GM04504 (cell line): ENCODE data around the gene NUTM2G.
"Not testable (repeated sequence)": the region's sequence is repeated elsewhere in the genome, so short reads cannot be mapped to it uniquely, and the experiment has no call there.

ENCODE experiments used
- DNase-seq: peaks from one replicate; pipeline ENCODE4 v3.0.0-alpha.2; 2012; ENCODE audit warnings: low read depth

The NUTM2G gene

GRCh38 chr9:96928543-96928942, at the start of gene NUTM2G:
Gene NUTM2G, plus strand, starts transcription at chr9:96928843. Its CDS starts 182 bp downstream, at chr9:96929025.
- not testable (repeated sequence) for DNase-seq

GRCh38 chr9:96883922-96884321, 44.7 kb upstream of the NUTM2G start:
- DNase-seq = no peak

- DNase-seq = peak; percentile 16
These were observed 44.2 kb upstream of the NUTM2G start for GRCh38 chr9:96884443-96884842.

- DNase-seq = no peak
These were observed 43.2 kb upstream of the NUTM2G start for GRCh38 chr9:96885424-96885823.

- DNase-seq = no peak
These were observed 40.1 kb upstream of the NUTM2G start for GRCh38 chr9:96888591-96888990.

GRCh38 chr9:96892131-96892530, 36.5 kb upstream of the NUTM2G start:
- no peak for DNase-seq

- DNase-seq = not testable (repeated sequence)
These were observed 28.6 kb upstream of the NUTM2G start for GRCh38 chr9:96900010-96900409.

GRCh38 chr9:96904947-96905722, 23.5 kb upstream of the NUTM2G start:
- not testable (repeated sequence) for DNase-seq

GRCh38 chr9:96908479-96908878, 20.2 kb upstream of the NUTM2G start:
- DNase-seq = not testable (repeated sequence)

GRCh38 chr9:96915539-96915938, 13.1 kb upstream of the NUTM2G start:
- DNase-seq = not testable (repeated sequence)

GRCh38 chr9:96916531-96916930, 12.1 kb upstream of the NUTM2G start:
- DNase-seq = not testable (repeated sequence)

GRCh38 chr9:96918550-96918949, 10.1 kb upstream of the NUTM2G start:
- DNase-seq = not testable (repeated sequence)

- not testable (repeated sequence) for DNase-seq
These were observed 7.8 kb upstream of the NUTM2G start for GRCh38 chr9:96920803-96921202.

GRCh38 chr9:96925587-96925986, 3.1 kb upstream of the NUTM2G start:
- DNase-seq = not testable (repeated sequence)

- DNase-seq = not testable (repeated sequence)
These were observed 3.0 kb downstream of the NUTM2G start for GRCh38 chr9:96931665-96932064.

GRCh38 chr9:96934097-96934496, 5.5 kb downstream of the NUTM2G start:
- DNase-seq = not testable (repeated sequence)

- DNase-seq = not testable (repeated sequence)
These were observed 6.1 kb downstream of the NUTM2G start for GRCh38 chr9:96934706-96935105.

GRCh38 chr9:96935401-96935800, 6.8 kb downstream of the NUTM2G start:
- not testable (repeated sequence) for DNase-seq

GRCh38 chr9:96937442-96937841, 8.8 kb downstream of the NUTM2G start:
- not testable (repeated sequence) for DNase-seq

- not testable (repeated sequence) for DNase-seq
These were observed 10.5 kb downstream of the NUTM2G start for GRCh38 chr9:96938957-96939665.

GRCh38 chr9:96940982-96941381, 12.3 kb downstream of the NUTM2G start:
- DNase-seq = not testable (repeated sequence)

GRCh38 chr9:96941628-96942027, 13.0 kb downstream of the NUTM2G start:
- DNase-seq = not testable (repeated sequence)

- DNase-seq = not testable (repeated sequence)
These were observed 13.5 kb downstream of the NUTM2G start for GRCh38 chr9:96942181-96942580.
